ENCODE measurements around the gene HS3ST1. TPM values are rescaled to one million over a fixed set of nuclear protein-coding genes. Genes with fewer than 3 reads are reported as not detected.
"Not testable (repeated sequence)": the region's sequence is repeated elsewhere in the genome, so short reads cannot be mapped to it uniquely, and the experiment has no call there.

The HS3ST1 gene
- total RNA-seq, 1 donor from 2014 or later: 8.1 TPM

GRCh38 chr4:11402192-11402591, 26.5 kb downstream of the HS3ST1 start:
- no peak for DNase-seq (ENCODE audit: extremely low spot score in 2 of 2)
- intact Hi-C loops (cut with DNase I): no loop called here
- Histone ChIP-seq H3K27me3 (no peaks in the 10 kb centered on the region), H3K9me3 (no peaks in the 10 kb centered on the region), H3K4me3 (no peak overlapping the region), H3K4me1 (peaks cover under 1% of the 10 kb centered on the region), H3K27ac (no peak overlapping the region), H3K36me3 (no peaks in the 10 kb centered on the region)
- TF ChIP-seq CTCF (IDR thresholded peaks at IDR 0.05): no peak
- TF ChIP-seq POLR2AphosphoS5 (IDR thresholded peaks at IDR 0.05; ENCODE audit: insufficient read depth in 1 of 2, low read depth in 1 of 2): no peak
- no peak for TF ChIP-seq POLR2A (IDR thresholded peaks at IDR 0.05)

GRCh38 chr4:11399461-11399971, 29.2 kb downstream of the HS3ST1 start:
- H3K27ac ChIP-seq: no peak overlapping the region
- peaks cover 4% of the 10 kb centered on the region for H3K4me1 ChIP-seq
- no peaks in the 10 kb centered on the region for H3K36me3 ChIP-seq
- no peak for DNase-seq (ENCODE audit: extremely low spot score in 2 of 2)
- intact Hi-C loops (cut with DNase I): no loop called here
- H3K27me3 ChIP-seq: no peaks in the 10 kb centered on the region
- no peak overlapping the region for H3K4me3 ChIP-seq
- no peaks in the 10 kb centered on the region for H3K9me3 ChIP-seq
- no peak for TF ChIP-seq POLR2AphosphoS5 (IDR thresholded peaks at IDR 0.05; ENCODE audit: insufficient read depth in 1 of 2, low read depth in 1 of 2)
- no peak for TF ChIP-seq CTCF (IDR thresholded peaks at IDR 0.05)
- TF ChIP-seq POLR2A (IDR thresholded peaks at IDR 0.05): no peak

GRCh38 chr4:11397819-11398610, 30.7 kb downstream of the HS3ST1 start:
- Histone ChIP-seq H3K9me3 (no peaks in the 10 kb centered on the region), H3K27me3 (no peaks in the 10 kb centered on the region), H3K27ac (no peak overlapping the region), H3K4me3 (no peak overlapping the region), H3K36me3 (no peaks in the 10 kb centered on the region), H3K4me1 (peaks cover 4% of the 10 kb centered on the region)
- no peak for DNase-seq (ENCODE audit: extremely low spot score in 2 of 2)
- TF ChIP-seq POLR2AphosphoS5 (IDR thresholded peaks at IDR 0.05; ENCODE audit: insufficient read depth in 1 of 2, low read depth in 1 of 2): no peak
- TF ChIP-seq CTCF (IDR thresholded peaks at IDR 0.05): no peak
- TF ChIP-seq POLR2A (IDR thresholded peaks at IDR 0.05): no peak
- intact Hi-C loops (cut with DNase I): no loop called here

- peaks cover 4% of the 10 kb centered on the region for H3K4me1 ChIP-seq
- intact Hi-C loops (cut with DNase I): no loop called here
- DNase-seq (ENCODE audit: extremely low spot score in 2 of 2): no peak
- no peak overlapping the region for H3K27ac ChIP-seq
- TF ChIP-seq POLR2AphosphoS5 (IDR thresholded peaks at IDR 0.05; ENCODE audit: insufficient read depth in 1 of 2, low read depth in 1 of 2) (no peak), CTCF (IDR thresholded peaks at IDR 0.05) (no peak)
- H3K9me3 ChIP-seq: no peaks in the 10 kb centered on the region
- no peaks in the 10 kb centered on the region for H3K27me3 ChIP-seq
- H3K36me3 ChIP-seq: no peaks in the 10 kb centered on the region
- no peak overlapping the region for H3K4me3 ChIP-seq
These were observed 31.5 kb downstream of the HS3ST1 start for GRCh38 chr4:11397146-11397545.

- no peak for TF ChIP-seq POLR2A (IDR thresholded peaks at IDR 0.05)
- no peak for TF ChIP-seq POLR2AphosphoS5 (IDR thresholded peaks at IDR 0.05; ENCODE audit: insufficient read depth in 1 of 2, low read depth in 1 of 2)
- no peaks in the 10 kb centered on the region for H3K27me3 ChIP-seq
- H3K4me3 ChIP-seq: no peak overlapping the region
- H3K4me1 ChIP-seq: peaks cover 4% of the 10 kb centered on the region
- H3K36me3 ChIP-seq: no peaks in the 10 kb centered on the region
- no peak for DNase-seq (ENCODE audit: extremely low spot score in 2 of 2)
- H3K27ac ChIP-seq: no peak overlapping the region
- no peaks in the 10 kb centered on the region for H3K9me3 ChIP-seq
- intact Hi-C loops (cut with DNase I): no loop called here
These were observed 35.1 kb downstream of the HS3ST1 start for GRCh38 chr4:11393551-11393950.

GRCh38 chr4:11384072-11384471, 44.6 kb downstream of the HS3ST1 start:
- H3K9me3 ChIP-seq; H3K4me3 ChIP-seq; H3K4me1 ChIP-seq; DNase-seq (ENCODE audit: extremely low spot score in 2 of 2); H3K36me3 ChIP-seq; H3K27me3 ChIP-seq; intact Hi-C loops (cut with DNase I); H3K27ac ChIP-seq: not testable (repeated sequence)

All from vagina (tissue), 2 donors.